SHP77 (cell line): Measurements from ENCODE around the gene LDB1.

Experiments
- DNase-seq, 2 experiments: peaks; one replicate each; lab custom pipeline; 2025; lab: John Stamatoyannopoulos, UW

The LDB1 gene

DNA sequence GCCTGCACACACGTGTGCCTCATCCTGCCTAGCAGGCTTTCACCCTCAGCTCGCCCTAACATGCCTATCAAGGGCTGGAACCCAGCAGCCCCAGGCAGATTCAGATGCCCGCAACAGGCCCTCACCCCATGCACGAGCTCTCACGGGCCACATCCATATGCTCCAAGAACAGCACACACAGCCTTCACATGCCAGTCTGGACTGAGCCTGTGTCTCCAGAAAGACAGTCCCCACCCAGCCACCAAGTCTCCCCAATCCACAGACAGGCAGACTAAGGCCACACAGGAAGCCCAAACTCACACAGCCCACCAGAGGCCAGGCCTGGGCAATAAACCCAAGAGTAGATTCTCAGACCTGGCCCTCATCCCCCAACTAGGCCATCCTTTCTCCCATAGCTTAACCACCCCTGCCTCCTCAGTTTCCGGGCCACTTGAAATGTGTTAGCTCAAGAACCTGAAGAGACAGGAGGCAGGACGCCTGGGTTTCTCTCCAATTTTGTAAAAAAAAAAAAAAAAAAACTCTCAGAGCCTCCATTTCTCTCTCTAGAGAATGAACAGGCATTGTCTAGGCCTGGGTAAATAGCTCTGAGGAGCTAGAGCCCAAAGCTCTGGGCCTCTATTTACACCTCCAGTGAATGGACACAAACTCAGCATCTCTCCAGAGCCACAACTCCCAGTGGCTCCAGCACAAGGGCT lies 6.8 kb downstream of the LDB1 start:
- peak in 1 of 2 experiments; percentile 3 for DNase-seq

GRCh38 chr10:102112210-102112817 lies 7.9 kb downstream of the LDB1 start:
- no peak for DNase-seq

DNA sequence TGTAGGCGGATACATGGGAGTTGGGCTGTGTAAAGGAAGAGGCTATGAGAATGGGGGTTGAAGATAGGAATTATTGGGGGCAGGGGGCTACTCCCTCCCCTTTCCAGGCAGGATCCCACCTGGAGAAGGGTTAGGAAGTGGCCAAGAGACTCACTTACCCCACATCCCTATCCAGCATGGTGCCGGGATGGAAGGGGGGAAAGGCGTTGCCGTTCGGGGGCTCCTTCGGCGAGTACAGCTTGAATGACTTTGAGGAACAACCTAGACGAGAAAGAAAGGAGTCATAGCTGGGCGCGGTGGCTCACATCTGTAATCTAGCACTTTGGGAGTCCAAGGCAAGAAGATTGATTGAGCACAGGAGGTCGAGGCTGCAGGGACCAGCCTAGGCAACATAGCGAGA lies 8.9 kb downstream of the LDB1 start:
- no peak for DNase-seq

GRCh38 chr10:102109166-102110116 lies 10.7 kb downstream of the LDB1 start:
- no peak for DNase-seq

DNA sequence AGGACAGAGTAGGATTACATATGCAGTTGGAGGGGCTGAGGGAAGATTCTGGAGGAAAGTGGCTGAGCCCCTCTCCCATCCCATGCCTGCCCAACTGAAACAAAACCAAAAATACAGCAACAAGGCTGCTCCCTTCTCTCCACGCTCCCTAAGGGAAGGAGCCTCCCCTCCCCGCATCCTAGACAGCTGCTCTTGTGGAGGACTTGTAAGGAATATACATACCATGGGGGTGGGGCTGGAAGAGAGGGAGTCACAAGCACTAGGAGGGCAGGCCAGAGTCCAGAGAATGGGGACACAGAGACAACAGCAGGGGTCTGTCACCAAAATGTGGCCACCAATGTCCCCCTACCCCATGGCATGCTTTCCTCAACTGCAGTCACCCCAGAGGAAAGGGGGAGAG lies 13.2 kb downstream of the LDB1 start:
- no peak for DNase-seq

DNA sequence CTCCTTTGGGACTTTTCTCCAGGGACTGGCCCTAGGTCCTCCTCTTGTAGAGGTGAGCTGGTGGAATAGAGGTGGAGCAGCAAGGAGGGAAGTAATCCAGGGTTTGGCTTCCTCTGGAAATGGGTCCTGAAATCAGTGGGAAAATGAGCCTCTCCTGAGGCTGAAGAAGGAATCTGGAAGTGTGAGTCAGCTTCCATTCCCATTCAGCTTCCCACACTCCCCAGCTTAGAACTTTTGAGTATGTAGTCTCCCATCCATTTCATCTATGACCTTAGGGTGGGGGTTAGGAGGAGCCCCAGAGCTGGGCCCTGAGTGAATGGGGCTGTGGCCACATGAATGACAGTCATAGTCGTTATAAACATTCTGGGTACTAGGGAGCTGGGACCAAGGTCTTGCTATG lies 17.7 kb downstream of the LDB1 start:
- no peak for DNase-seq

DNA sequence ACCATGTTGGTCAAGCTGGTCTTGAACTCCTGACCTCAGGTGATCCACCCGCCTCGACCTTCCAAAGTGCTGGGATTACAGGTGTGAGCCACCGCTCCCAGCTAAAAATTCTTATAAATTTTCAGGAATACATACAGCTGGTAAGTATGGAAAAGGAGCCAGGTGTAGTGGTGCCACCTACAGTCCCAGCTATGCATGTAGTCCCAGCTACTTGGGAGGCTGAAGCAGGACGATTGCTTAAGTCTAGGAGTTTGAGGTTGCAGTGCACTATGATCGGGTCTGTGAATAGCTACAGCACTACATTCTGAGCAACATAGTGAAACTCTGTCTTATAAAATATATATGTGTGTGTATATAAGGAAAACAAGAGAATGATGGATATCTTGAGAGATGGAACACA lies 19.0 kb downstream of the LDB1 start:
- no peak for DNase-seq

DNA sequence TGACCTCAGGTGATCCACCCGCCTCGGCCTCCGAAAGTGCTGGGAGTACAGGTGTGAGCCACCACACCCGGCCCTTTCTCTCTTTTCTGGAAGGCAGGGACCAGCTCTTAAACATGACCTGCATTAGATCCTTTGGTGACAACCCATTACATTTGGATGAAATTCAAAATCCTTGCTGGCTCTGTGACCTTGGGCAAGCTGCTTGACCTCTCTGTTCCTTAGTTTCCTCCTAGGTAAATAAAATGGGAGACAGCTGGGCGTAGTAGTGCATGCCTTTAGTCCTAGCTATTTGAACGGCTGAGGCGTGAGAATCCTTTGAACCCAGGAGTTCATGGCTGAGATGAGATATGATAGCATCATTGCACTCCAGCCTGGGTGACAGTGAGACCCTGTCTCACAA lies 23.7 kb downstream of the LDB1 start:
- no peak for DNase-seq

GRCh38 chr10:102090772-102091171 lies 29.4 kb downstream of the LDB1 start:
- no peak for DNase-seq

- DNase-seq, result no peak
Observed at GRCh38 chr10:102086196-102086595, 34.0 kb downstream of the LDB1 start.

DNA sequence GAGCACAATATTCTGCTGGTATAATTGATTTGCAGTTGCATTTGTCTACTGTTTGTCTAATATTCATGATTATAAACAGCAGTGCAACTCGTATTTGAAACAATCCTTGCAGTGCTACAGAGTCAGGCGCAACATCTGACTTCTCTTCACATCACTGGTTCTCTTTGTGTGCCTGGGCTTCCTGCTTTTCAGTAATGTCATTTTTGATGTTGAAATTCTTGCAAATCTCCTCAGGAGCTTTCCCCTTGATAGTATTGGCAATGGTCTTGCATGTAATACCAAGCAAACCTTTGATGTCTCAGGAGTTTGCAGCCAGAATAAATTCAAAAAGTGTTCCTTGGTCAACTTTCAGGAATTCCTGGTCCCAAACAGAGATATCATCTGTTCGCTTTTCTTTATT lies 34.8 kb downstream of the LDB1 start:
- no peak for DNase-seq

DNA sequence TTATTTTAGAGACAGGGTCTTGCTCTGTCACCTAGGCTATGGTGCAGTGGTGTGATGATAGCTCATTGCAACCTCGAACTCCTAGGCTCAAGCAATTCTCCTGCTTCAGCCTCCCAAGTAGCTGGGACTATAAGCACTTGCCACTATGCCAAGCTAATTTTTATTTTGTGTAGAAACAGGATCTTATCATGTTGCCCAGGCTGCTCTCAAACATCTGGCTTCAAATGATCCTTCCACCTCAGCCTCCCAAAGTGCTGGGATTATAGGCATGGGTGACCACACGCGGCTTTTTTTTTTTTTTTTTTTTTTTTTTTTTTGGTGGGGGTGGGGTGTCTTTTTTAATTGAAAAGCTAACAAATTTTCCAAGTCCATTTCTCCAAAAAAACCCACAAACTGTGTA lies 36.6 kb downstream of the LDB1 start:
- DNase-seq, result no peak

DNA sequence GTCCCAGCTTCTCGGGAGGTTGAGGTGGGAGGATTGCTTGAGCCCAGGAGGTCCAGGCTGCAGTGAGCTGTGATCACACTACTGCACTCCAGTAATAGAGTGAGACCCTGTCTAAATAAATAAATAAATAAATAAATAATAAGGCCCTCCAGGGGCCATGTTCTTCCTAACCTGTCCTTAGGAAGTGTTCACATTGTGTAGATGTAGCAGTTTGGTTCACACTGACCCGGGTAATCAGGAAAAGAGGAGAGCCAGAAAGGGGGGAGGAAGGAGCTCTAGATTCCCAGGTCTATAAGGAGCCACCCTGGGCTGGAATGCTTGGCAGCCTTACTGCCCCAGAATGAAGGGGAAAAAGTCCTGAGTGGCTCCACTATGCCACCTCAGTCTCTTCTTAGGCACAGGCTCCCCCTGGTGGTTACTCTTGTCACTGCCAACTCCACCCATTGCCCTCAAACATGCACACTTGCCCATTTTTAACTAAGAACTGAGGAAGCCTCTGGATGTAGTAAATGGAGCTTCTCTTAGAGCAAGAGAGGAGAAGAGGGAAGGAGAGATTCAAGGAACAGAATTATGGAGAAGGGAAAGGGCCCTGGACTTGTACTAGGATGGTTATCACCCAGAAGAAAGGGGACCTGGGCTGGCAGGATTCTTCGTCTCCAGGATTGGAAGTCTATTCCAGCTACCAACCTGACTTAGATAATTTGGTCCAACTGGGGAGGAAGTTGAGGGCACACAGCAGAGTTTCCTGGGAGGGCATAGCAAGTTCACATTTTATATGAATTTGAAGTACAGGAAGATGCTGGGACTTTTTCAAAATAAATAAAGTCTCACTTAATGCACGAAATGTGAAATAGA lies 47.3 kb downstream of the LDB1 start:
- peak; percentile 59 to 67 for DNase-seq

- no peak for DNase-seq
Observed at GRCh38 chr10:102069071-102069470, 51.1 kb downstream of the LDB1 start.

GRCh38 chr10:102068216-102068615 lies 52.0 kb downstream of the LDB1 start:
- DNase-seq, result peak; percentile 53 to 68

- no peak for DNase-seq
Observed at GRCh38 chr10:102067091-102067916, 52.9 kb downstream of the LDB1 start.

DNA sequence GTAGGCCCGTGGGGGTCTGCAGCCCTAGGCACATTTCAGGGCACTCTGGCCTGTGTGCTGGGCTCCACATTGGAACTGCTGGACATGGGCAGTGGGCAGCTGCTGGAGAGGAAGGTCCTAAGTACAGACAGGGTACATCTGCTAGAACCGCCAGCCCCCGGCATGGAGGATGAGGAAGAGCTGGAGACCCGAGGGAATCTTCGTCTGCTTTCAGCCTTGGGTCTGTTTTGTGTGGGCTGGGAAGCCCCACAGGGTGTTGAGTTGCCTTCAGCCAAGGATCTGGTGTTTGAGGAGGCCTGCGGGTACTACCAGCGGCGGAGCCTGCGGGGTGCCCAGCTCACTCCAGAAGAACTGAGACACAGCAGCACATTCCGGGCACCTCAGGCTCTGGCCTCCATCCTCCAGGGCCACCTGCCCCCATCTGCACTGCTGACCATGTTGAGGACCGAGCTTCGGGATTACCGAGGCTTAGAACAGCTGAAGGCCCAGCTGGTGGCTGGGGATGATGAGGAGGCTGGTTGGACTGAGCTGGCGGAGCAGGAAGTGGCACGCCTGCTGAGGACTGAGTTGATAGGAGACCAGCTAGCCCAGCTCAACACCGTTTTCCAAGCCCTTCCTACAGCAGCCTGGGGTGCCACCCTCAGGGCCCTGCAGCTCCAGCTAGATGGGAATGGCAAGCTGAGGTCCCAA lies 53.6 kb downstream of the LDB1 start:
- no peak for DNase-seq

- peak in 1 of 2 experiments; percentile 25 for DNase-seq
Observed at GRCh38 chr10:102065561-102066398, 54.4 kb downstream of the LDB1 start.

GRCh38 chr10:102064868-102065560 lies 55.2 kb downstream of the LDB1 start, which contains the start of gene HPS6:
Gene HPS6 (plus strand): TSS chr10:102065349. CDS start chr10:102065475, 126 bp downstream.
- peak; percentile 85 to 87 for DNase-seq
